ENCODE measurements around the gene LIPI.
"Not testable (repeated sequence)": the region's sequence is repeated elsewhere in the genome, so short reads cannot be mapped to it uniquely, and the experiment has no call there.

DNA sequence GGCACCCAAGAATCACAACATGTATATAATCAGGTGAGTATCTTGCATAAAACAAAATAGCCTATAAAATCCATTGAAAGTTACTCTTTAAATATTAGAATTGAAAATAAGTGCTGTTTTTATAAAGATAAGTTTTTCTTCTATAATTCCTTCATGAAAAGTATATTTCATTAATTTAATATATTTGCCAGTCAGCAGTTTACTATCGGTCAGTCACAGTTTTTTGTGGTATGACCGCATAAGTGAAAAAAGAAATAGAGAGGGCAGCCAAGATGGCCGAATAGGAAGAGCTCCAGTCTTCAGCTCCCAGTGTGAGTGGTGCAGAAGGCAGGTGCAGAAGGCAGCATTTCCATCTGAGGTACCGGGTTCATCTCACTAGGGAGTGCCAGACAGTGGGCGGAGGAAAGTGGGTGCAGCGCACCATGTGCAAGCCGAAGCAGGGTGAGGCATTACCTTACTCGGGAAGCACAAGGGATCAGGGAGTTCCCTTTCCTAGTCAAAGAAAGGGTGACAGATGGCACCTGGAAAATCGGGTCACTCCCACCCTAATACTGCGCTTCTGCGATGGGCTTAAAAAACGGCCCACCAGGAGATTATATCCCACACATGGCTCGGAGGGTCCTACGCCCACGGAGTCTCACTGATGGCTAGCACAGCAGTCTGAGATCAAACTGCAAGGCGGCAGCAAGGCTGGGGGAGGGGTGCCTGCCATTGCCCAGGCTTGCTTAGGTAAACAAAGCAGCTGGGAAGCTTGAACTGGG lies 44.1 kb downstream of the LIPI start:
- not testable (repeated sequence) for TF ChIP-seq EZH2phosphoT487 (IDR thresholded peaks at IDR 0.05; ENCODE audit: insufficient read depth, low read depth); EZH2 (IDR thresholded peaks at IDR 0.05; ENCODE audit: insufficient read depth, poor library complexity, severe bottlenecking)

Data from GM23248 (cell line).